NCI-H2196 treated with DMSO at 0.1 percent for 48 hours (cell line): ENCODE measurements around the gene HELZ.
"Not testable (repeated sequence)": the region's sequence is repeated elsewhere in the genome, so short reads cannot be mapped to it uniquely, and the experiment has no call there.

Source experiments
- DNase-seq: peaks from one replicate; lab custom pipeline; 2025; ENCODE audit not compliant: unreplicated experiment; lab: John Stamatoyannopoulos, UW

Gene HELZ

GRCh38 chr17:67054011-67054591 lies 190.9 kb downstream of the HELZ start:
- no peak for DNase-seq

GRCh38 chr17:67053438-67054000 lies 191.5 kb downstream of the HELZ start:
- DNase-seq: no peak

GRCh38 chr17:67052720-67053437 lies 192.1 kb downstream of the HELZ start:
- DNase-seq: no peak

GRCh38 chr17:67051837-67052236 lies 193.2 kb downstream of the HELZ start:
- no peak for DNase-seq

- no peak for DNase-seq
Observed at GRCh38 chr17:67051155-67051538, 193.8 kb downstream of the HELZ start.

- no peak for DNase-seq
Observed at GRCh38 chr17:67050471-67051154, 194.4 kb downstream of the HELZ start.

- DNase-seq: no peak
Observed at GRCh38 chr17:67050066-67050465, 194.9 kb downstream of the HELZ start.

GRCh38 chr17:67049025-67049739 lies 195.8 kb downstream of the HELZ start:
- DNase-seq: no peak

GRCh38 chr17:67047382-67047781 lies 197.6 kb downstream of the HELZ start:
- no peak for DNase-seq

- DNase-seq: no peak
Observed at GRCh38 chr17:67046398-67046797, 198.6 kb downstream of the HELZ start.

- DNase-seq: no peak
Observed at GRCh38 chr17:67044940-67045339, 200.1 kb downstream of the HELZ start.

GRCh38 chr17:67044016-67044772 lies 200.8 kb downstream of the HELZ start, which contains the start of gene CACNG1:
CACNG1 (plus strand) TSS chr17:67044554; CDS start chr17:67044661, 107 bp downstream.
- DNase-seq: no peak

- DNase-seq: no peak
Observed at GRCh38 chr17:67043283-67043682, 201.7 kb downstream of the HELZ start.

- no peak for DNase-seq
Observed at GRCh38 chr17:67041941-67042899, 202.8 kb downstream of the HELZ start.

GRCh38 chr17:67041531-67041930 lies 203.5 kb downstream of the HELZ start:
- DNase-seq: no peak

GRCh38 chr17:67041119-67041518 lies 203.9 kb downstream of the HELZ start:
- not testable (repeated sequence) for DNase-seq

- no peak for DNase-seq
Observed at GRCh38 chr17:67040652-67041051, 204.3 kb downstream of the HELZ start.

GRCh38 chr17:67038861-67039365 lies 206.1 kb downstream of the HELZ start:
- DNase-seq: no peak
